Activated T-helper 1 cell treated with anti-CD3 and anti-CD28 coated beads, Interleukin-12 subunit alpha, Interleukin-12 subunit beta, Interleukin-2, Interleukin-4 antibody, amounts not matched to agents 30 ng/mL and 10 ng/mL and 1 ng/mL, durations not matched to agents 14 hours and 24 hours and 36 hours (primary cell): ENCODE results near the gene GRM7. TPM values are rescaled to one million over a fixed set of nuclear protein-coding genes. Genes with fewer than 3 reads are reported as not detected.

Experiments used
- DNase-seq: peaks from one replicate; pipeline ENCODE4 v3.0.0; 2021; ENCODE audit warnings: low spot score
- H3K27ac Mint-ChIP-seq: one replicate; pipeline ENCODE4 v1.8.0; 2021; ENCODE audit warnings: mild to moderate bottlenecking, mixed read lengths
- H3K27me3 Mint-ChIP-seq: one replicate; pipeline ENCODE4 v1.8.0; 2022; ENCODE audit warnings: mild to moderate bottlenecking, moderate library complexity, mixed read lengths; ENCODE audit not compliant: insufficient read depth
- H3K36me3 Mint-ChIP-seq: one replicate; pipeline ENCODE4 v1.8.0; 2021; ENCODE audit warnings: low read depth, mixed read lengths
- H3K4me1 Mint-ChIP-seq: one replicate; pipeline ENCODE4 v1.8.0; 2021; ENCODE audit warnings: low read depth, mixed read lengths
- H3K4me3 Mint-ChIP-seq: one replicate; pipeline ENCODE4 v1.8.0; 2021; ENCODE audit warnings: mild to moderate bottlenecking, moderate library complexity, mixed read lengths
- H3K9me3 Mint-ChIP-seq: one replicate; pipeline ENCODE4 v1.8.0; 2021; ENCODE audit warnings: mixed read lengths
- intact Hi-C: fragments of 100-400 bp; cut with micrococcal nuclease; formaldehyde crosslinking; loops from one replicate; pipeline ENCODE4 v1.15.1; 2024
- total RNA-seq: library from RNA; stranded (reverse); gene quantifications from 2 replicates; pipeline ENCODE4 v1.2.3, GENCODE V29; 2022

Gene GRM7
- total RNA-seq, 1 donor from 2014 or later = not detected

GRCh38 chr3:7000501-7000900, 139.6 kb downstream of the GRM7 start:
- no peak overlapping the region for H3K4me3 Mint-ChIP-seq
- no peaks in the 10 kb centered on the region for H3K27me3 Mint-ChIP-seq
- H3K4me1 Mint-ChIP-seq = no peaks in the 10 kb centered on the region
- intact Hi-C loops = no loop called here
- H3K27ac Mint-ChIP-seq = no peak overlapping the region
- H3K36me3 Mint-ChIP-seq = no peaks in the 10 kb centered on the region
- H3K9me3 Mint-ChIP-seq = peaks cover 18% of the 10 kb centered on the region
- DNase-seq = no peak

GRCh38 chr3:7001370-7001769, 140.5 kb downstream of the GRM7 start:
- no peaks in the 10 kb centered on the region for H3K4me1 Mint-ChIP-seq
- H3K36me3 Mint-ChIP-seq = no peaks in the 10 kb centered on the region
- DNase-seq = no peak
- intact Hi-C loops = no loop called here
- H3K27me3 Mint-ChIP-seq = no peaks in the 10 kb centered on the region
- no peak overlapping the region for H3K4me3 Mint-ChIP-seq
- no peak overlapping the region for H3K27ac Mint-ChIP-seq
- peaks cover 18% of the 10 kb centered on the region for H3K9me3 Mint-ChIP-seq

DNA sequence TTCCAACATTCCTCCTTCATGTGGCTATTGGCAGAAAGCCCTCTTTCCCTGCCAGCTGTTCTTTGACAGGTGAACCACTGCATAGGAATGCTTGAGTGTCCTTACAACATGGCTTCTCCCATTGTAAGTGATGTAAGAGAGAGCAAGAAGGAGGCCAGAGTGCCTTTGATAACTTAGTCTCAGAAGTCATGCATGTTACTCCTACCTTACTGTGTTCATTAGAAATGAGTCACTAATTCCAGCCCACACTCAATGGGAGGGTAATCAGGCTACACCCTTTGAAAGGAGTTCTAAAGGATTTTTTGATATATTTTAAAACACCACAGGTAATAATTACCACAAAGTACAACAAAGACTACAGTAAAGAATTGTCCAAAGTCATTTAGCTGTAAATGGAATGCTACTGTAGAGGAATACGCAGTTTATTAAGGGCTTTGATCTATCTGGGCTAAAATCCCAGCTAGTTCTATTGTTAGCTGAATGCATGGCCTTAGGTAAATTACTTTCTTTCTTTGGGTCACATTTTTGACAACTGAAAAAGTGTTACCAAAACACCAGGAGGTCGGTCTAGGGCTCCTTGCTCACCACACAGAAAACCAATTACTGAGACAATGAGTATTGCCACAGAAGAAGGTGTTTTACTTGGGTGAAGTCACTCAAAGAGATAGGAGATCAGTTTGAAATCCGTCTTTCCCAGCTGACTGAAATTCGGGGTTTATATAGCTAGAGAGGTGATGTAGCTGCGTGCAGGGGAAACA, 154.9 kb downstream of the GRM7 start:
- Mint-ChIP-seq H3K4me3 (no peak overlapping the region), H3K27ac (no peak overlapping the region), H3K9me3 (peaks cover 11% of the 10 kb centered on the region), H3K27me3 (no peaks in the 10 kb centered on the region), H3K4me1 (no peaks in the 10 kb centered on the region), H3K36me3 (no peaks in the 10 kb centered on the region)
- intact Hi-C loops = no loop called here
- no peak for DNase-seq

DNA sequence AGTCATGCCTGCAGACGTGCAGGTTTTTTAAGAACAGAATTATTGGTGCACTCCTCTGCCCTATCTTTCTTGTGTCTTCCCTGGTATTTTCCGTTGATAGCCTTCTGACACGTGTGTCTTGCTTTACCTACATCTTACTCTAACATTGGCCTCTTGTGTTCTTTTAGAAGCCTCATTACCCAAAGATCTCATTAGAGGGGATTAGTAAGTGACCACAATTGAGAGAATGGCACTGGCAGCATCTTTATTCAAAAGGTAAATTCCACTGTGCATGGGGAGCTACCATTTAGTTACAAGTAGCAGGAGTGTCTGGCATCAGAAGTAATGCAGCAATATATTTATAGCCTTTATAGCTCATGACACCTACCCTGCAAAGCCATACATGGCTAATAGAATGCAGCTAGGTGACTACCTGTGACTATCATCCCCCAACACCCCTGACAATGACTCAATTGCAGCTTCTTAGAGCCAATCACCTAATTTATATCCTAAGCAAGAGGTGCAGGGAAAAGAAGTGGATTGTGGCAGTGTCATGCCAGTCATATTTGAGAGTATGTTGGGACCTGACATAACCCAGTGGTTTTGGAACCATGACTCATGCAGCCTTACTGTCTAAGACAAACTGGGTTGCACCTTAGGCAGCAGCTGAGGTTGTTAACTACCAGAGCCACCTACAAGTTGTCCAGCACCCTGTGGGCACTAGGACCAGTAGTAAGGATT, 164.8 kb downstream of the GRM7 start:
- no peak for DNase-seq
- no peaks in the 10 kb centered on the region for H3K4me1 Mint-ChIP-seq
- H3K9me3 Mint-ChIP-seq = peaks cover 3% of the 10 kb centered on the region
- intact Hi-C loops = no loop called here
- H3K27ac Mint-ChIP-seq = no peak overlapping the region
- no peaks in the 10 kb centered on the region for H3K36me3 Mint-ChIP-seq
- H3K4me3 Mint-ChIP-seq = no peak overlapping the region
- H3K27me3 Mint-ChIP-seq = no peaks in the 10 kb centered on the region

- Mint-ChIP-seq H3K27me3 (no peaks in the 10 kb centered on the region), H3K9me3 (peaks cover 12% of the 10 kb centered on the region), H3K36me3 (no peaks in the 10 kb centered on the region), H3K4me1 (no peaks in the 10 kb centered on the region), H3K4me3 (no peak overlapping the region), H3K27ac (no peak overlapping the region)
- intact Hi-C loops = no loop called here
- DNase-seq = no peak
Measured at GRCh38 chr3:7029562-7029961, 168.6 kb downstream of the GRM7 start.

- no peaks in the 10 kb centered on the region for H3K36me3 Mint-ChIP-seq
- H3K4me1 Mint-ChIP-seq = no peaks in the 10 kb centered on the region
- H3K27me3 Mint-ChIP-seq = no peaks in the 10 kb centered on the region
- no peak overlapping the region for H3K4me3 Mint-ChIP-seq
- no peak overlapping the region for H3K27ac Mint-ChIP-seq
- DNase-seq = no peak
- intact Hi-C loops = no loop called here
- H3K9me3 Mint-ChIP-seq = peaks cover 7% of the 10 kb centered on the region
Measured at GRCh38 chr3:7038394-7038793, 177.5 kb downstream of the GRM7 start.

GRCh38 chr3:7062714-7063113, 201.8 kb downstream of the GRM7 start:
- no peak for DNase-seq
- Mint-ChIP-seq H3K27ac (no peak overlapping the region), H3K36me3 (no peaks in the 10 kb centered on the region), H3K4me3 (no peak overlapping the region), H3K9me3 (peaks cover 7% of the 10 kb centered on the region), H3K27me3 (no peaks in the 10 kb centered on the region), H3K4me1 (no peaks in the 10 kb centered on the region)
- intact Hi-C loops = no loop called here

DNA sequence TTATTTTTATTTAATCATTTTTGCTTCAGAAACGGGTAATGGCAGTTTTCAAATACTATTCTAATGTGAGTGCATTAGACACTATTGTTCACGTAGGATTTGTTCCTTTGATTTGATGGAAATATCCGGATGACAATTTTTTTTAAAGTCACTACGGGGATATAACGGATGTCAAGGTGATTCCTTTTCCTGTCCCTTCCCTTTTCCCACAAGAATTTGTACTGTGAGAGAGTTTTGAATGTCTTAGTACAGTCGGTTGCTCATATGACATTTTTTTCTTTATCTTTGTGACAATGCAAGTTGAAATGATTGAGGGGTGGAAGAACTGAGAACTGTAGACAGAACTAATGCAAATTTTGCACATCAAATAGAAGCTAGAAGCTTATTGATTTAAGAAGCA, 209.5 kb downstream of the GRM7 start:
- no peak overlapping the region for H3K27ac Mint-ChIP-seq
- H3K27me3 Mint-ChIP-seq = no peaks in the 10 kb centered on the region
- no peaks in the 10 kb centered on the region for H3K36me3 Mint-ChIP-seq
- no peaks in the 10 kb centered on the region for H3K4me1 Mint-ChIP-seq
- intact Hi-C loops = no loop called here
- peaks cover 7% of the 10 kb centered on the region for H3K9me3 Mint-ChIP-seq
- H3K4me3 Mint-ChIP-seq = no peak overlapping the region
- DNase-seq = no peak

GRCh38 chr3:7074217-7074616, 213.3 kb downstream of the GRM7 start:
- DNase-seq = no peak
- H3K27ac Mint-ChIP-seq = no peak overlapping the region
- no peaks in the 10 kb centered on the region for H3K4me1 Mint-ChIP-seq
- intact Hi-C loops = no loop called here
- no peaks in the 10 kb centered on the region for H3K36me3 Mint-ChIP-seq
- H3K4me3 Mint-ChIP-seq = no peak overlapping the region
- no peaks in the 10 kb centered on the region for H3K27me3 Mint-ChIP-seq
- peaks cover 4% of the 10 kb centered on the region for H3K9me3 Mint-ChIP-seq

- Mint-ChIP-seq H3K27ac (no peak overlapping the region), H3K4me1 (no peaks in the 10 kb centered on the region), H3K27me3 (no peaks in the 10 kb centered on the region)
Measured at GRCh38 chr3:7075117-7075516, 214.2 kb downstream of the GRM7 start.

GRCh38 chr3:7075901-7076300, 215.0 kb downstream of the GRM7 start:
- Mint-ChIP-seq H3K4me3 (no peak overlapping the region), H3K27ac (no peak overlapping the region), H3K9me3 (peaks cover 4% of the 10 kb centered on the region), H3K4me1 (no peaks in the 10 kb centered on the region), H3K27me3 (no peaks in the 10 kb centered on the region), H3K36me3 (no peaks in the 10 kb centered on the region)
- intact Hi-C loops = no loop called here
- no peak for DNase-seq

More at GRCh38 chr3:7075117-7075516, 214.2 kb downstream of the GRM7 start:
- intact Hi-C loops = no loop called here
- DNase-seq = no peak
- H3K9me3 Mint-ChIP-seq = peaks cover 4% of the 10 kb centered on the region
- no peaks in the 10 kb centered on the region for H3K36me3 Mint-ChIP-seq
- H3K4me3 Mint-ChIP-seq = no peak overlapping the region

- Mint-ChIP-seq H3K36me3 (no peaks in the 10 kb centered on the region), H3K4me1 (no peaks in the 10 kb centered on the region), H3K9me3 (no peaks in the 10 kb centered on the region), H3K4me3 (no peak overlapping the region), H3K27me3 (no peaks in the 10 kb centered on the region), H3K27ac (no peak overlapping the region)
- DNase-seq = no peak
- intact Hi-C loops = no loop called here
Measured at GRCh38 chr3:7082244-7082643, 221.3 kb downstream of the GRM7 start.

DNA sequence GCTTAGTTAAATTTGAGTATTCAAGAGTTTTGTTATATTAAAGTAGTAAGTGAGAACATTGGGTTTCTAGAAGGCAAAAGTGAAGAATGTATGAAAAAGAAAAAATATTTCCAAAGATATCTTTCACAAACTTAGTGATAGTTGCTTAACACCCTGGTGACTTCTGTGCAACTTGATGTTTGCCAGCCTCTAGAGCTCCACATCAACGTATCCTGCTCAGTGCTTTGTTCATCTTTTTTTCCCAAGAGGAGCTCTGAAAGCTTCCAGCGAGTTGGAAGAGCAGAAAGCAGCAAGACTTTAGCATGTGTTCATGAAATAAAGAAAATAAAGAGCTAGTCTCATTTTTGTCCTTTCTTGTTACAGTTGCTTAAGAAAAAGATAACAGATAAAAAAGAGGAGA, 225.5 kb downstream of the GRM7 start:
- H3K36me3 Mint-ChIP-seq = no peaks in the 10 kb centered on the region

More for the DNA sequence above, 225.5 kb downstream of the GRM7 start:
- H3K9me3 Mint-ChIP-seq = no peaks in the 10 kb centered on the region
- DNase-seq = no peak
- H3K27me3 Mint-ChIP-seq = no peaks in the 10 kb centered on the region
- H3K27ac Mint-ChIP-seq = no peak overlapping the region
- no peak overlapping the region for H3K4me3 Mint-ChIP-seq
- intact Hi-C loops = no loop called here
- no peaks in the 10 kb centered on the region for H3K4me1 Mint-ChIP-seq
